Measurements from ENCODE around the gene CPSF4L.

Gene CPSF4L

DNA sequence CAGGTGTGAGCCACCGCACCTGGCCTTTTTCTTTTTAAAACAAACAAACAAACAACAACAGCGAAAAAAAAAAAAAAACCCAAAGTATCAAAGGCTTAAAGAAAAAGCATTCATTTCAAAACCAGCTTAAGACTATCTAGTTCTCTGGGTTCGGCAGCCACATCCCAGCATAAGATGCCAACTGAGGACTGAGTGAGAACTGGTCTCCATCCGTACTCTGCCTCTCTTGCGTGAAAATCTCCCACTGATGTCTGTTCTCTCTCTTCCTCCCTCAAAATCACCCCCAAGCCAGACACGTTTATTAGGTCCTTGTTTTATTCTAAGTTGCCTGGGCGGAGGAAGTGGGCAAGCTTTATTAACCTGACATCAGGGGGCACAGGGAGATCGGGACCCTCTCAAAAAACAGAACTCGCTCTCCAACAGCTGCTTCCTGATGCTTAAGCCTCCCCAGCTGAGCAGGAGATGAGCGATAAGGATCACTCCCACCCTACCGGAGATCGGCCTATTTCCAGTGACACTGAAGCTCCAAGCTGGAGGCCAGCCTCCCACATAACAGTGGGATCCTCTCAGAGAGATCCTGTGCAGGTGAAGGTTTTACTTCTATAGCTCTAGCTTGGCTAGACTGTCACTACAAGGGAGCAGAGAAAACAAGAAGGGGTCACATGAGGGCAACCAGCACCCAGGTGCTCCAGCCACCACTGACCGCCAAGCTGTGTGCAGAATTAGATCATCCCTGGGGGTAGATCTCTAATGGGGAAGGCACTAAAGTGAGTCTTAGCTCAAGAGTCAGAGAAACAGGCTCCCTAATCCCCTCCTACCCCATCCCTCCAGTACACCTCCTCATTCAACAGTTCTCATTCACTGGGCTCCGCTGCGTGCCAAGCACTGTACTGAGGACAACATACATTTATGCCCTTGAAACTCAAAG is 36.5 kb upstream of the CPSF4L start:
- no peak overlapping the region for H3K4me3 ChIP-seq (ENCODE audit: low read depth, low read length)
- peak; percentile 30 for DNase-seq (ENCODE audit: low read depth, low spot score)
- TF ChIP-seq, protein P1, sequence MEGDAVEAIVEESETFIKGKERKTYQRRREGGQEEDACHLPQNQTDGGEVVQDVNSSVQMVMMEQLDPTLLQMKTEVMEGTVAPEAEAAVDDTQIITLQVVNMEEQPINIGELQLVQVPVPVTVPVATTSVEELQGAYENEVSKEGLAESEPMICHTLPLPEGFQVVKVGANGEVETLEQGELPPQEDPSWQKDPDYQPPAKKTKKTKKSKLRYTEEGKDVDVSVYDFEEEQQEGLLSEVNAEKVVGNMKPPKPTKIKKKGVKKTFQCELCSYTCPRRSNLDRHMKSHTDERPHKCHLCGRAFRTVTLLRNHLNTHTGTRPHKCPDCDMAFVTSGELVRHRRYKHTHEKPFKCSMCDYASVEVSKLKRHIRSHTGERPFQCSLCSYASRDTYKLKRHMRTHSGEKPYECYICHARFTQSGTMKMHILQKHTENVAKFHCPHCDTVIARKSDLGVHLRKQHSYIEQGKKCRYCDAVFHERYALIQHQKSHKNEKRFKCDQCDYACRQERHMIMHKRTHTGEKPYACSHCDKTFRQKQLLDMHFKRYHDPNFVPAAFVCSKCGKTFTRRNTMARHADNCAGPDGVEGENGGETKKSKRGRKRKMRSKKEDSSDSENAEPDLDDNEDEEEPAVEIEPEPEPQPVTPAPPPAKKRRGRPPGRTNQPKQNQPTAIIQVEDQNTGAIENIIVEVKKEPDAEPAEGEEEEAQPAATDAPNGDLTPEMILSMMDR (IDR thresholded peaks at IDR 0.05; ENCODE audit: low read depth, low read length) = no peak
- in situ Hi-C loops (cut with HindIII; ENCODE audit: low sequenced_read_pairs) = no loop called here

DNA sequence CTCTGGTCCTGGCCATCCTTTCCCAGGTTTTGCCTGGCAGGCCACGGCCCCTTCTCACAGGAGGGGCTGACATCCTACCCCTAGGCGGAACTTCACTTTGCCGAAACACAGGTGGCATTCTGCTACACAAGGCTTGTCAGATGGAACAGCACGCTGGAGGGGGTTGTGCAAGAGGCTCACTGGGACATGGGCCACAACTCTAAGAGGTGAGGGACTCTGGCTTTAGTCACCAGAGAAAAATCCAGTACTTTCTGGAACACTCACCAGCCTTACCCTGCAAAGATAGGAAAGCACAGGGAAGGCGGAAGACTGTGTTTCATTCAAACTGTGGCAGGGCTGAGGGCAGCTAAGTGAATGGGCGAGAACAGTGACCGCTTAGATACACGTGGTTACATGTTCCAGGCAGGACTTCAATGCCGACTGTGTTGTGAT is 31.8 kb upstream of the CPSF4L start:
- in situ Hi-C loops (cut with HindIII; ENCODE audit: low sequenced_read_pairs) = no loop called here
- TF ChIP-seq, protein P1 (IDR thresholded peaks at IDR 0.05; ENCODE audit: low read depth, low read length) = no peak
- no peak overlapping the region for H3K4me3 ChIP-seq (ENCODE audit: low read depth, low read length)
- DNase-seq (ENCODE audit: low read depth, low spot score) = peak; percentile 78

DNA sequence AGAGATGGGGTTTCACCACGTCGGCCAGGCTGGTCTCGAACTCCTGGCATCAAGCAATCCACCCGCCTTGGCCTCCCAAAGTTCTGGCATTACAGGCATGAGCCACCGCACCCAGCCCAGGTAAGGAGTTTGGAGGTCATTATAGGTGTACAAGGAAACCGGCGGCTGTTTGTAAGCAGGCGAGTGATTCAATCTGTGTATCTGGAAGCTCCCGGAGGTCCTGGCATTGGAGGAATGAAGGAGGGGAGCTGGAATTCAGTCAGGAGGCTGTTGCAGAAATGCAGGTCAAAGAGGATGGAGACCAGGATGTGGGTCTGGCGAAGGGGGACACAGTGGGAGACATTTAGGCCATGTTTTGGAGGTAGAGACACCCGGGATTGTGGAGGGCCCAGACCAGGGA is 31.4 kb upstream of the CPSF4L start:
- in situ Hi-C loops (cut with HindIII; ENCODE audit: low sequenced_read_pairs) = no loop called here
- TF ChIP-seq, protein P1 (IDR thresholded peaks at IDR 0.05; ENCODE audit: low read depth, low read length) = no peak
- no peak for DNase-seq (ENCODE audit: low read depth, low spot score)
- H3K4me3 ChIP-seq (ENCODE audit: low read depth, low read length) = no peak overlapping the region

DNA sequence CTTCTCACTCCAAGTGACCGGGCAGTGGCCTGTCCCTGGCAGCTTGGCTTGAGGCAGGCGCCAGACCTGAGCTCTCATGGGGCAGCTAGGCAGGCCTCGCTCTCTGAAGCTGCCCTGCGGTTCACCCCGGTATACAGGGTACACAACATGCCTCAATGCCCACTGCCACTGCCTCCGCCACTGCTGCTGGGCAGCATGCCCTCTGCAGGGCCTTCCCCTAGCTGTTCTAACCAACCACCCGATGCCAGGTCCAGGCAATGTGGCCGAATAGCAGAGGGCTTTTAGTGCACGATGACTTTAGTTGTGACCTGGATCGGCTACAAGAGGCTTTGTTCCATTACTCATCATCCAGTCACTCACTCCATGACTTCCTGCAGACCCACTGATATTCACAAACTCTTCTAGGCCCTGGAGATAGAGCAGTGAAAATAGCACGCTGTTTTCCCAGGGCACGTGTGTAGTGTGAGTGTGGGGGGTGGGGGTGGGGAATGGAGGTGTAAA is 30.4 kb upstream of the CPSF4L start:
- in situ Hi-C loops (cut with HindIII; ENCODE audit: low sequenced_read_pairs) = no loop called here
- no peak overlapping the region for H3K4me3 ChIP-seq (ENCODE audit: low read depth, low read length)
- peak; percentile 82 for DNase-seq (ENCODE audit: low read depth, low spot score)
- TF ChIP-seq, protein P1 (IDR thresholded peaks at IDR 0.05; ENCODE audit: low read depth, low read length) = no peak

DNA sequence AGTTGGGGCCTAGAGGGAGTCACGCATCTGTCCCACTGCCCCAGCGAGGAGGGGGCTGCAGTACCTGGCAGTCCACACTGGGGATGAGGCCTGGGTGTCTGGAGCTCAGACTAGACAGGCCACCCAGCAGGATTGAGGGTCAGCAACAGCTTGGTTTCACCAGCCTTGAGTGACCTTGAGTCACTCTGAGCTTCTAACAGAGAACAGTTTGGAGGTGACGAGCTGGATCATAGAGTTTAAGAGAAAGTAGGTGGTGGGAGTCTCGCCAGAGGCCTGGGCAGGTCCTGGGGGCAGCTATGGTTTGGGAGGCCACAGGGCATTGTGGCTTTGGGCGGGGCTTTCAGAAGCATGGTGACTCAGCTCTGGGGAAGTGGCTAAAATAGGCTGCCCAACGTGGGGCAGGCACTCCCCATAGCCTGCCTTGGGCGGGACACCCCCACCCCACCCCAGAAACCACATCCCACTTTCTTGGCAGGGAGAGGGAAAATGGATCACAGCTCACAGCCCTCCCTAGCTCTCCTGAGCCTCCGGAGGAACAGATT is 29.7 kb upstream of the CPSF4L start:
- DNase-seq (ENCODE audit: low read depth, low spot score) = peak; percentile 95
- no peak overlapping the region for H3K4me3 ChIP-seq (ENCODE audit: low read depth, low read length)
- in situ Hi-C loops (cut with HindIII; ENCODE audit: low sequenced_read_pairs) = no loop called here
- TF ChIP-seq, protein P1 (IDR thresholded peaks at IDR 0.05; ENCODE audit: low read depth, low read length) = no peak

DNA sequence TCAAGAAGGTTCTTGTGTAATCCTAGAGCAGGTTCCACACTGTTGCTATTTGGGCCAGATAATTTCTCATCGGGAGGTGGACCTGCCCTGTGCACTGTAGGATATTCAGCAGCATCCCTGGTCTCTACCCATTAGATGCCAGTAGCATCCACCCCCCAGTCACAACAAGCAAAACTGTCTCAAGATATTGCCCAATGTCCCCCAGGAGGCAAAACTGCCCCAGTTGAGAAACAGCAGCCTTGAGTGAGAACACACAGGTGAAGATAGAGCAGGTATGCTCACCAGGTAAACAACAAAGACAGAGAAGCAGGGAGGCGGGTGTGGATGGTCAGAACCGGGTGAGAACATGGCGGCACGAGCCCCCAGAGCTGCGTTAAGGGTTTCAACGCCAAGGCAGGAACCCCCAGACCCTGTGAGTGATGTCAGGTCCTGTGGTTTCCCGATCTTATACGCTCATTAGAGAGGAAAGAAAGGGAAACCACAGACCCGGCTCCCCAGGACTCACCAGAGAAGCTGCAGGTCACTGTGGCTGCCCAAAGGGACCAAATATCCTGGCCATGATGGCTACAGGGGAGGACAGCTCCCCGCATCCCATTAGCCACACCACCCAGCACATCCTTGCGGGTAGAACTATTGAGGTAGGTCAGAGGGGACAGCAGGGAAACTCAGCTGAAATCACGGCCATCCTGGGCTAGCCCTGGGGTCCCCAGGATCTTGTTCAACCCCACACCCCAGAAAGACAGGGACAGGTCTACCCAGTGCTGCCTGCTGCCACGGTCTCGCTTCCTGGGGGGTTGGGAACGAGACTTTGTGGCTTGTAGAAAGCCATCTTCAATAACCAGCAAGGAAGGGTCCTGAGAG is 28.9 kb upstream of the CPSF4L start:
- DNase-seq (ENCODE audit: low read depth, low spot score) = peak; percentile 32
- no peak overlapping the region for H3K4me3 ChIP-seq (ENCODE audit: low read depth, low read length)
- TF ChIP-seq, protein P1 (IDR thresholded peaks at IDR 0.05; ENCODE audit: low read depth, low read length) = no peak
- in situ Hi-C loops (cut with HindIII; ENCODE audit: low sequenced_read_pairs) = no loop called here

Data from astrocyte of the spinal cord (primary cell).